T-helper 2 cell treated with Interferon-gamma antibody and Interleukin-4, amounts not matched to agents 100 ng/mL and 5 ng/mL, for 36 hours (primary cell): Measurements from ENCODE around the gene EMC8. TPM values are rescaled to one million over a fixed set of nuclear protein-coding genes. Genes with fewer than 3 reads are reported as not detected.
"Not testable (repeated sequence)": the region's sequence is repeated elsewhere in the genome, so short reads cannot be mapped to it uniquely, and the experiment has no call there.

Experiments used
- intact Hi-C: fragments of 100-400 bp; cut with micrococcal nuclease; formaldehyde crosslinking; loops from one replicate; pipeline ENCODE4 v1.15.1; 2023
- total RNA-seq: library from RNA; stranded (reverse); gene quantifications from 2 replicates; pipeline ENCODE4 v1.2.3, GENCODE V29; 2022

The EMC8 gene
- 30.9 and 31.9 TPM in 2 replicates for total RNA-seq

DNA sequence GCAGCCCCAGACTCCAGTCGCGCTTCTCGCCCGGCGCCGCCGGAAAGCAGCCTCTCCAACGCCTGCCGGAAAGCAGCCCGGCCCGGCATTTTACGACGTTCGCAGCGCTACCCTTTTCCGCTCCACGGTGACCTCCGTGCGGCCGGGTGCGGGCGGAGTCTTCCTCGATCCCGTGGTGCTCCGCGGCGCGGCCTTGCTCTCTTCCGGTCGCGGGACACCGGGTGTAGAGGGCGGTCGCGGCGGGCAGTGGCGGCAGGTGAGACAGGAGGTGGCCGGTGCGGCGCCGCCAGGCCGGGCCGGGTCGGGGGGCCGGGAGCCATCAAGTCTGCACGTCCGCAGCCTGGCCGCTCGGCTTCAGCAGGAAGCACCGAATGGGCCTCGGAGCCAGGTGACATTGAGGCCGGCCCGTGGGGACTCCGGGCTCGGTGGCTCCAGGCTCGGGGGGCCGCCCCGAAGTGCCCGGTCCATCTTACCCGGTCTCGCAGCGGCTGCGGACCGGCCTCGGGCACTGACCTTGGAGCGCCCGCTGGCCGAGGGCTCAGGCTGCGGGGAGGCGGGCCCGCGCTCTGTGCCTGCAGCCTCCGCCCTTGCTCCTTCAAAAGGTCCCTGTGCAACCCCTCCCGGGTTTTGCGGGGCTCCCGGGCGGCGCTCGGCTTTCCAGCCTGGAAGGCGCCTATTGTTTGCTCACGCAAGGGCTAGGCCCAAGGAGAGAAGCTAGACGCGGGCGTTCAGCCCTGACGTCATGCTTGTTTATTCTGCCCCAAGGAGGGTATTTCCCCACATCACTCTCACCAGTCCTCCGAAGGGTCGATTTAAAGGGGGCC, at the start of gene EMC8, which contains the start of gene COX4I1:
EMC8 (minus strand) TSS at position 48 of the 824 bp plus-strand sequence. CDS start 249 bp downstream, outside the sequence.
COX4I1 (plus strand) TSS at position 199 of the 824 bp plus-strand sequence. CDS start 1,511 bp downstream, outside the sequence.
- intact Hi-C loops: loop anchor here (1.0 to 10.0 kb wide), 4 partner anchors 112 to 755 kb away; partner anchors contain the start of genes GINS2 and MTHFSD

DNA sequence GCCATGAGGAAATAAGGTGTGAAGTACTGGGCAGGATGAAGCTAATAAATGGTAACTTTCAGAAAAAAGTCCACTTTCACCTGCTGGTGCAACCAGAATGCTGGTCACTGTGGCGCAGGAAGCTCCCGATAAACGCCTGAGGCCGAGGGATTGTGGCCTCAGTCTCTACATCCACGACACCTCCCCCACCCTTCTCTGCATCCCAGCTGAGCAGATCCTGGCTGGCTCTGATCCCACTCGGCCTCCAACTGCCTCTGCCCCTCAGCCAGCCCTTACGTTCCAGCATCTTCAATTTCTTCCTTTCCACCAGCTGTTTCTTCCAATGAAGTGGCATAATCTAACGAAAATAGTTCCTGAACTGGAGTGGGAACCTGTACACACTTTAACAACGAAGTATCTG, 49.6 kb upstream of the EMC8 start:
- intact Hi-C loops: no loop called here

DNA sequence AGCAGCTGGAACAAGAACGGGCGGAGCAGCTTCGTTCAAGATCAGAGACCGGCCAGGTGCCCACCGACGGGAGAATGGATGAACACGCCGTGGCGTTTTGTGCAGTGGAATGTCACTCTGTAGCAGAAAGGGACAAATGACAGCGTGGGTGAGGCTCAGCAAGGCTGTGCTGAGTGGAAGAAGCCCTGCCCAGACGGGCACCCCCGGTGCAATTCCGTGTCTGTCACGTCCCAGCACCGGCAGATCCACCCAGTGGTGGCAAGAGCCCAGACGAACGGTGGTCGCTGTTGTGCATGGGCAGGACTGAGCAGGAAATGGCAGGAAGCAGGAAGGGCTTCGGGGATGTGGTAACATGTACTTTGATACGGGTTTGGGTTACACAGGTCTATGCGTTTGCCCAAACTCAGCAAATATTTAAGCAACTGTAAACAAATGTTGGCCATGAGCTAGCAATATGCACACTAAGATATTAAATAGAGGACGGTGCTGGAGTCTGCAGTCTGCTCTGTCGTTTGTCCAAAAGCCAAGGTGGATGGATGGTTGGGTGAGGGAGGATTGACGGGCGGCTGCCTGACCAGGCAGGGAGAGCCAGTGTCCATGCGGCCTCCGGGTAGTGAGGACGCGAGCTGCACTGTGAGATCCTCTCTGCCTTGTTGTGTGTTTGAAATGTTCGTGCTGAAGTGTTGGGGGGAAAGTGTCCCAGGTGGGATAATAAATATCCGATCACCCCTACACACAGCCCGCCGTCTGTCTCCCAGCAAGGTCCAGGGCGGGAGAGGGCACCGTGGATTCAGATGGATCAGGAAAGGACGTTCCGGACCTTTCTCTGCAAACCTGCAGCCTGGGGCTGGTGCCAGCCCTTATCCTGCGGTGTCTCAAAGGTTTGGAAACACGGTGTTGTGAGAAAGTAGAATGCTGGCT, 48.6 kb upstream of the EMC8 start:
- intact Hi-C loops: no loop called here

DNA sequence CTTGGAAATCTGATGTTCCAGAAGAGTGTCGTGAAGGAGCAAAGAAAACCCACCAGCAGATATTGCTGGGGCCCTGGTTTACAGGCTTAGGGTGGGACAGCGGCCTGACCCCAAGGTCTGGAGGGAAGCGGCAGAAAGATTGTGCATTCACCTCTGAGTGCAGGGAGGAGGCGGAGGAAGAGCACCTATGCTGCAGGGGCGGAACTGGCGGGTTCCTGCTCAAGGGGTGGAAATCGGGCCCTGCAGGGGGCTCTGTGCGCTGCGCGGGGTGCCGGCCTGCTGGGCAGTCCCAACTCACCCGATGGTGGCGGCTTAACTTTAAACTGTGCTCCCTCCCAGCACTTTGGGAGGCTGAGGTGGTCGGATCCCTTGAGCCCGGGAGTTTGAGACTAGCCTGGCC, 47.7 kb upstream of the EMC8 start:
- intact Hi-C loops: no loop called here

DNA sequence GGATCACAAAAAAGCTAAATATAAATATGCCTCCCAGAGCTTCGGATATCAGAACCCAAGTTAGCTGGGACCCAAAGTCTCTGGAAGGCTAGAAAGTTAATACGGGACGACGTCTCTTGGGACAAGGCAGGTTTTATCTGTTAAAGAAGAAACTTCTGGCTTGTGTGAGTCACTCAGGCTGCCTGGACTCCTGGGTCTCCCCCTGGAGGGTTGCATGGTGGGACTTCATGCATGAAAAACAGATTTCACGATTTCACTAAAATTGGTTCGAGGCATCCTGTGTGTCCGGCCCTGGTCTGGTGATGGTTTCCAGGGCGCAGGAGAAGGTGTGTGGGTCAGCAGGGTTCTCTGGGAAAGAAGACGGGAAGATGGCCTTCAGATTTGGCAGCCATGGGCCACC, 47.1 kb upstream of the EMC8 start:
- intact Hi-C loops: no loop called here

DNA sequence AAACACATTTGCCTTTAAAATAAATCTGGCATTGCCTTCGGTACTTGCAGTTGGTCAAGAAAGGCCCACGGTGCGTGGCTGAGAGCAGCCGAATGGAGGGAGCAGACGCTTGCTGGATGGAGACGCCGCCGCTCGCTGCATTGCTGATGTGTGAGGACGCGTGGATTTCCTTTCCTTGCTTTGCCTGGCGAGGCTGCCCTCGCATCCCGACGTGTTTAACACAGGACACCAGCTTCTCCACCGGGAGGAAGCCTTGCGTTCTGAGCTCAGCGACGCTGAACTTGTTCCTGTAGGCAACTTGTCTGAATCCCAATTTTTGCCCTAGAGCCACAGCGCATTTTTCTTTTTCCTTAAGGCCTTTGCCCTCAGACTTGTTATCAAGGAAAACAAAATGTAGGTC, 45.9 kb upstream of the EMC8 start:
- intact Hi-C loops: no loop called here

DNA sequence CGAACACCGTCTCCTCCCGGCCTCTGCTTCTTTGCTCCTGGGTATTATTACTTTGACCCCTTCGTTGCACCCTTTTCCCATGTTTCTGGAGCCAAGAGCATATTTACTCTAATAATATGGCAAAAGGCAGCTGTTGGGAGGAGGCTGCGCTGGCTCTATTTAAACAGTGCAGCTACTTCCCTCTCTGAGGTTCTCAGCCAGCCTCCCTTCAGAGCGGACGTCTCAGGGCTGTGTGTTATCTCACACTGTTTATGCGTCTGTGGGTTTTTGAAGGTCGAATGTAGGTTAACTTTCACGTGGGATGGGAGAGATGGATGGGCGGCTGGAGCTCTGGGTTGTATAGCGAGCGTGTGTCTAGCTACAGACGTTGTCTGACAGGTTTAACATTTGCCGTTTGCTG, 45.4 kb upstream of the EMC8 start:
- intact Hi-C loops: no loop called here

DNA sequence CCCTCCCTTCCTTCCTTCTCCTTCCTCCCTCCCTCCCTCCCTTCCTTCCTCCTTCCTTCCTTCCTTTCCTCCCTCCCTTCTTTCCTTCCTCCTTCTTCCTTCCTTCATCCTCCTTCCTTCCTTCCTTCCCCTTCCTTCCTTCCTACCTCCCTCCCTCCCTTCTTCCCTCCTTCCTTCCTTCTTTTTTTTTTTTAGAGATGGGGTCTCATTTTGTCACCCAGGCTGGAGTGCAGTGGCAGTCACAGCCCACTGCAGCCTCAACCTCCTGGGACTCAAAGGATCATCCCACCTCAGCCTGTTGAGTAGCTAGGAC, 44.8 kb upstream of the EMC8 start:
- intact Hi-C loops: no loop called here

DNA sequence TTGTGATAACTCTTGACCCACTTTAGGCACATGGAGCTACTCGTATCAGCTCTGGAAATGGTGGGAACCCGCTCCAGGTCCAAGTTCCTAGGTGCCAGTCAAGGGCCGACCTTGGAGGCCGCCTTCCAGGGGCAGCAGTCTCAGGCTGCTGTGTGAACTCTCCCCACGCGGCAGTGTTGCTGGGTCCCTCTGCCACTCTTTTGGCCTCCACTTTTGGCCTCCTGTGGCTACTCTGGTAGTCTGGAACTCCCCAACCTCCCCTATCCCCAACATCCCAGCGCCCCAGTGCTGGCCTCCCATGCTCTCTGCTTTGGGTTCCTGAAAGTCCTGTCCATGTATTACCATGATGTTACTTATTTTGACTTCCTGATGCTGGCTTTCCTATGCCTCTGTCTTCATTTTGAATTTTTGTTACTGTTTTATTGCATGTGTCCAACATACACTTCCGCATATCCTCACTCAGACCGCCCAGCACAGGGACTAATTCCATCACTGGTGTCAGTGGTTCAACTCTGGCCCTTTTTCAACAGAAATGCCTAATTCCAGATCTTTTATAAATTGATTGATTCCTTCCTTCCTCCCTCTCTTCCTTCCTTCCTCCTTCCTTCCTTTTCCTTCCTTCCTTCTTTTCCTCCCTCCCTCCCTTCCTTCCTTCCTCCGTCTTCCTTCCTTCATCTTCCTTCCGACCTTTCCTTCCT, 44.3 kb upstream of the EMC8 start:
- intact Hi-C loops: no loop called here

DNA sequence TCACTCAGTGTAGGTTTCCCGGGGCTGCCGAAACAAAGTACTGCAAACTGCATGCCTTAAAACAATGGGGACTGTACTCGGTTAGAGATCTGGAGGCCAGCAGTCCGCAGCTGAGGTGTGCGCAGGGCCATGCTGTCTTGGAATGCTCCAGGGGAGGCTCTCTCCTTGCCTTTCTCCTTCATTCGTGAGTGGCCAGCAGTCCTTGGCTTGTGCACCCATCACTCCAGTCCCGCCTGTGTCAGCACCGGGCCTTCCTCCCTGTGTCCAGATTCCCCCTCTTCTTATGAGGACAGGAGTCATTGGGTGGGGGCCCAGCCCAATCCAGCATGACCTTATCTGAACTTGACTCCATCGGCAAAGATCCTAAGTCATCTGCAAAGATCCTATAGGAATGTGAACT, 43.5 kb upstream of the EMC8 start:
- intact Hi-C loops: no loop called here

DNA sequence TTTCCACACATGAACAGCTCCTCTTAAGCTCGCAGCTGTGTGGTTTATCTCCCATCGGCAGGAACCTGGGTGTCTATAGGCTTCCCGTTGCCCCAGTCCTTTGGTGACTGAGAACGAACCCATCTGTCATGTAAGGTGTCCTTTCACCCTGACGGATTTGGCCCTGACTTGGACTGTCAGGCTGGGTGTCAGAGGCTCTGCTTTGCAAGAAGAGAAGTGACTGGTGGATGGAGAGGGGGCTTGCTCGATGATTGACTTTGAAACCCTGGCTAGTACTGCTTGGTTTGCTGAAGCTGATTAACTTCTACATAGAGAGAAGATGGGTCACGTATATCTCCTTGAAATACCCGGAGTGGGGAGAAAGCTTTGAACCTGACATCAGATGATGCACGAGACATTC, 43.1 kb upstream of the EMC8 start:
- intact Hi-C loops: no loop called here

DNA sequence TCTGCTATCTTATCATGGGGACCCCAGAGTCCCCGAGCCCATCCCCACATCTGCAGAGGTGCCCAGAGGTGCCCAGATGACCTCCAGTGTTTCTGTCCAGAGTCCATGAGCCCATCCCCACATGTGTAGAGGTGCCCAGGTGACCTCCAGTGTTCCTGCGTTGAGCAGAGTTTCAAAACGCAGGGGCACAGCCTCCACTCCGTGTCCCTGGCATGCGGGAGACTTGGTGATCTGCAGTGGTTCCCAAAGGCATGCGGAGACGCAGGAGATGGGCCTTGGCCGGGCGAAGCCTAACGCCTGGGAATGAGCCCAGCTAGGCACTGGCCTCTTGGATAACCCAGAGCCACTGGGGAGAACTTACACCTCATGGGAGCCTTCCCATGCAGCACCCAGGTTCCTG, 41.5 kb upstream of the EMC8 start:
- intact Hi-C loops: no loop called here

DNA sequence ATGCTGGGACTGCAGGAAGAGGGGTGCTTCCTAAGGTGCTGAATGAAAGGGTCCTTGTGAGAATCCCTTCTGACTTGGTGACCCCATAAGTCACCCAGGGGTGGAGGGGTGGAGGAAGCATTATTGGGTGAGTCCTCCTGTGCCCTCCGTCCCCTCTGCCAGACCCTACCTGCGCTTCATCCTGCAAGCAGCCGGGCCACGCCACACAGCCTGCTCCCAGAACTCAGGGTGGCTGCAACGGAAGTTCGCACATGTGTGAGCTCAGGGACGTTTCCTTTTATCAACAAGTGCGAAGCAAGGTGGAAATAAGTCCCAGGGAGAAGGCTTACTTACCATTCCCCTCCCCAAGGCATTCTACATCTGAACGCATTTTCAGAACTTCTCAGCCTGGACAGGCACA, 41.1 kb upstream of the EMC8 start:
- intact Hi-C loops: no loop called here

DNA sequence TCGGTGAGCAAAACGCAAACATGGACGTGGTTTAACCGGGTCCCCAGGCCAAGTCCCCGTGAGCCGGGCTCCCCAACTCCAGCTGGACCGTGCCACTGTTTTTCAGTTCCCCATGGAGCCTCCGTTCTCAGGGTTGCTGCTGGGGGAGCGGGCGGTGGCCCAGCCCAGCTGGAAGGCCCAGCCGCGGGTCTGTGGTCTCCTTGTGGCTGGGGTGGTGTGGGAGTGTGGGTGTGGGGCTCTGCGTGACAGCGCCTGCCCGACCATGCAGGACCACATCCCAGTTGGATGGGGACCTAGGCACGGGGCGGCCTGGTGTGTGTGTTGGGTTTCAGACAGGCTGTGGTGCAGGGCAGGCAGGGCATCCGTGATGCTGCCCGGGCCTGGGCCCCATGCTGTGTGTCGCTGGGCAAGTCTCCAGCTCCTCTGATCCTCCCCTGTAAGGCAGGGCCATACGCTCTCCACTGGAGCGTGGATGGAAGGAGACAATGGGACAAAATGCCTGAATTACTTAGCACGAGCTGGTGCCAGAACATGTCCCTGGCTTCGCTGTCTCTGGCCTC, 40.4 kb upstream of the EMC8 start:
- intact Hi-C loops: no loop called here

DNA sequence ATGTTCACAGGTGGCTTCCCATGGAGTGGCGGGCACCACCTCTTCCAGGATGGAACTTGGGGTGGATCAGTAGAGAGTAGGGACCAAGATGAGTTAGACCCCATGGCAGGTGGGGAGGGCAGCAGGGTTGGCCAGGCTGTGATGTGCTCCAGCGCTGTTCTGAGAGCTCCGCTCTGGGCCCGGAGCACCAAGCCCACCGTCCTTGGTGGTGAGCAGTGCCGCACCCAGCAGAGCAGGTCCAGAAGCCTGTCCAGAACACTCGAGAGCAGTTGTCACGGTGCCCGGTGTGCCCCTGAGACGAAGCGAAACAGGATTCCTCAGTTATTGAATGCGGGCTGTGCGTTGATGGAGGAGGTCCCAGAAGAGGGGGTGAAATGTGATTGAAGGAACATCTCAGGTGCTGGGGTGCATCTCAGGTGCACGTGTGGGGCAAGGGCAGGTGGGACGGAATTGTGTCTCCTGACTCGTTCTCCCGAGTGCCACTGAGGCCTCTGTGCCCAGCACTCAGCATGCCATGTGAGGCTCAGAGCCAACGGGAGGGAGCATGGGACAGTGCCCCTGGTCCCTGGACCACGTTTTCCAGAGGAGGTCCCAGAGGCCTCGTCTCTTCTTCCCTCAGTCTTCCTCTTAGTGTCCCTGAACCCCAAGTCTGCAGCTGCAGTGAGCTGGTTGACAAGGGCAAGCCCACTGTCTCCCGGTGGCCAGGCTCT, 39.7 kb upstream of the EMC8 start:
- intact Hi-C loops: no loop called here

DNA sequence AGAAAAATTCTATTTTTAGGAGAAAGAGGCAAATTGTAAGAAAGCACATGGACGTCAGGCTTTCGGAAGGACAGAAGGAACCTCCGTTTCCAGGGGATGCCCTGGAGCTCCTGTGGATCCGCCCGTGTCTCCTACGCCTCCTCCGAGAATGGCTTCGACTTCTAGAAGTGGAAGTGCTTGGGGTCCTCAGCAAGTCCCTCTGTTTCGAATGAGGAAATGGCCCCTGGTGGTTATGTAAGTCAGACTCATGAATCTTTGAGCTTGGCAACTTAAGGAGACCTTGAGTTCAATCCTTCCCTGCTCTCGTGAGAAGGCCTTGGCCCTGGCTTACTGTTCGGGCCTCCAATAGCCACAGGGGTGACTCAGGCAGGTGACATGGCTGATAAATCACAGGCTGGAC, 39.0 kb upstream of the EMC8 start:
- intact Hi-C loops: no loop called here

DNA sequence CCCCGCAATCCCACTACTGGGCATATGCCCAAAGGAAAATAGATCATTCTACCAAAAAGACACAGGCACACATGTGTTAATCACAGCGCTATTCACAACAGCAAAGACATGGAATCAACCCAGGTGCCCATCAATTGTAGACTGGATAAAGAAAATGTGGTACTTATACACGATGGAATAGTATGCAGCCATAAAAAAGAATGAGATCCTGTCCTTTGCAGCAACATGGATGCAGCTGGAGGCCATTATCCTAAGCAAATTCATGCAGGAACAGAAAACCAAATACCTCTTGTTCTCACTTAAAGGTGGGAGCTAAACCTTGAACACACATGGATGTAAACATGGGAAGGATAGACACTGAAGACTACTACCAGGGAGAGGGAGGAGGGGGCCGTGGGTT, 38.3 kb upstream of the EMC8 start:
- intact Hi-C loops: not testable (repeated sequence)

DNA sequence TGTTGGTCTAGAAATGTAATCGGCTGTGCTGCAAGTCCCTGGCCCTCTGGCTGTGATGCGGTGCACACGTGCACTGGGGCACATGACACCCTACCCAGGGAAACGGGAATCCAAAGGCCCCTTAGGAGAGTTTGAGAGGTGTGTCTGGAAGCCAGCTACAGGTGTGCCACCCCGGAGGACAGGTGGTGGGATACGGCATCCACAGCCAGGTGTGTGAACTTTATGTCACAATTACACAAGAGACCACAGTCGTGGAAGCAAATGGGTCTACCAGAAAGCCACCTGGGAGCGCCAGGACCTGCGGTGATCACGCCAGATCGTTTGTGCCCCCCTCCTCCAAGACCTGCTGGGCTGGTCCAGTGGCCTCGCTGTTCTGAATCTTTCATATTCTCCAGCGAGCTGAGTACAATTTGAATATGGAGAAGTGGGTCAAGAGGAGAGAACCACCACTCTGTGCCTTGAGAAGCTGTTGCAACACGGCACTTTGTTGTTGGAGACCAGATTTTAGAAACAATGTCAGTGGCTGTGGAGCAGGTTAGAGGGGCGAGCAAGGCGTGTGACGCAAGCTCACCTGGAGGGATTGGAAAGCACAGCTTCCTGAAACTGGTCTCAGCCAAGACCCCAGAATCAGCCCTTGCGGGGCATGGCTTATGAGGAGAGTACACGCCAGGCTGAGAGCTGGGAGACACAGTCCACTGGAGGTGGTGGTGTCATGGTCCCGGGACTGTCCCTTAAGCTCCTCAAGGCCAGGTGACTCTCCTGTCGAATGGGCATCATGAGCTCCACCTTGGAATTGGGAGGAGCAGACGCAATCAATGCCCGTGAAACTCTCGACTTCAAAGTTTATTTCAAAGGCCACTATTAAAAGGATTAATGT, 37.6 kb upstream of the EMC8 start:
- intact Hi-C loops: no loop called here

DNA sequence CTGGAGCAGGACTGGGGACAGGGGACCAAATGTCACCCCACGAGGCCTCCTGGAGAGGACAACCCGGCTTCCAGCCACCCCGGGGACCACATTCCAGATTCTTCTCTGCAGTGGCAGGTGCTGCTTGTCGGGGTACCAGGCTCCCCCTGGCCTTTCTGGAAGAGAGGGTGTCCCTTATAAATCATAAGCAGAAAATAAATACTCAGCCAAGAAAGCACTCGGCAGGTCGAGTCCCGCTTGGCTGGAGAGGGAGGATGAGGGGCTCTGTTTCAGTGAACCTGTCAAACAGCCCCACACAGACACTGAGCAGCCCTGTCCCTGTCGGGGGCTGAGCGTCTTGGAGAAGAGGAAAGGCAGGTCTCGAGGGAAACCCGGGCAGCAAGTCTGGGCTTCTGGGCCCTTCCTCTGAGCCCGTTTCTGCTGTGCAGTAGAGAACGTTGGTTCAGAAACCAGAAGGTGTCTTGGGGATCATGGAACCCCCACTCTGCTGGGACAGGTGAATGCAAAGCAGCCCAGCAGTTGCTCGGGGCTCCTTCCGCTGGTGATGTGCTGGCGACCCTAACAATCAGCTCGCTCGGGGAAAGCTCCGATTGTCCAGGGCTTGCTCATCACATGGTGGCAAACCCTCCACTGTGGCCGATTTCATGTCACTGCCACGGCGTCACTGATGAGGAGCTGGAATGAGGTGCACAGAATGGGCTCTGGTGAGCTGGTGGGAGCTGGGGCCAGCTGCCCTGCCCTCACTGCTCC, 36.8 kb upstream of the EMC8 start:
- intact Hi-C loops: no loop called here
